H1 (cell line): ENCODE results near the gene PAEP. TPM values are rescaled to one million over a fixed set of nuclear protein-coding genes. Genes with fewer than 3 reads are reported as not detected.

ENCODE experiments used
- CHD7 ChIP-seq: fragments of 300-600 bp; sonication (generic); IDR thresholded peaks from 2 replicates; pipeline ENCODE4 v1.7.1; 2012; ENCODE audit warnings: low read length, moderate library complexity, mild to moderate bottlenecking, inconsistent platforms; ENCODE audit not compliant: insufficient replicate concordance
- CTBP2 ChIP-seq: IDR thresholded peaks from 2 replicates; pipeline ENCODE4 v1.7.0; 2011; ENCODE audit warnings: borderline replicate concordance, mild to moderate bottlenecking, moderate library complexity, mixed read lengths, low read length; ENCODE audit not compliant: insufficient read depth, insufficient read length
- NRF1 ChIP-seq: IDR thresholded peaks from 2 replicates; pipeline ENCODE4 v1.6.1; 2011; ENCODE audit warnings: mild to moderate bottlenecking, low read depth, low read length, improper control_type of control experiment
- RNF2 ChIP-seq: fragments of 200-900, 300-1000 bp; sonication (generic); IDR thresholded peaks from 2 replicates; pipeline ENCODE4 v1.7.1; 2016; ENCODE audit warnings: borderline replicate concordance, low read depth, mild to moderate bottlenecking, antibody characterized with exemption, low read length; ENCODE audit not compliant: poor library complexity, severe bottlenecking; ENCODE audit errors: missing control alignments
- SIN3A ChIP-seq, 2 experiments: IDR thresholded peaks in 1 of 2; conservative IDR thresholded peaks in 1 of 2; 2 replicates each; pipeline ENCODE4 v1.6.1; 2011 to 2012; ENCODE audit warnings: low read length in 2 of 2, improper control_type of control experiment in 1 of 2, low read depth in 1 of 2, mild to moderate bottlenecking in 1 of 2
- TAF1 ChIP-seq: IDR thresholded peaks from 2 replicates; pipeline ENCODE4 v1.6.1; 2011; ENCODE audit warnings: mild to moderate bottlenecking, low read depth, low read length
- TCF12 ChIP-seq: IDR thresholded peaks from 2 replicates; pipeline ENCODE4 v1.6.1; 2011; ENCODE audit warnings: low read depth, mild to moderate bottlenecking, low read length
- TEAD4 ChIP-seq: IDR thresholded peaks from 2 replicates; pipeline ENCODE4 v1.6.1; 2012; ENCODE audit warnings: low read depth, low read length, inconsistent platforms, mixed read lengths
- polyA plus RNA-seq, 7 experiments: library from polyadenylated mRNA; depleted of rRNA in 3 of 7; stranded (reverse) in 5 of 7; unstranded in 2 of 7; fragments of >200 nt in 5 of 7; fragments of 200-250 nt in 2 of 7; gene quantifications; 1 replicate in 5 of 7; 2 replicates in 1 of 7; 4 replicates in 1 of 7; pipeline versions ENCODE4 v1.2.1 to v1.2.3, GENCODE V29; 2011 to 2013; ENCODE audit warnings: missing spikeins in 2 of 7, mixed read lengths in 2 of 7
- total RNA-seq: library from RNA; stranded (reverse); fragmentation: NEBNext Ultra II Directional; extraction: Animal tissue kit (Norgen Biotek cat#: 25700); gene quantifications from 2 replicates; pipeline ENCODE4 v1.2.1, GENCODE V29; 2021

PAEP gene
- total and polyA plus RNA-seq, 2 of the 8 experiments (the other 6 are each of a cell fraction or from before 2014, with no cell fraction given): not detected

- TF ChIP-seq CHD7 (no peak), SIN3A (conservative IDR thresholded peaks at IDR 0.05 in 1 of 2, IDR thresholded peaks at IDR 0.05 in 1 of 2; ENCODE audit: low read depth in 1 of 2, low read length in 2 of 2) (no peak), RNF2 (no peak), TEAD4 (no peak), TCF12 (no peak), NRF1 (no peak), CTBP2 (no peak), TAF1 (no peak)
Observed at GRCh38 chr9:135562235-135562745, 734 bp downstream of the PAEP start (continued).
